ENCODE results near the gene TRAM2.

DNA sequence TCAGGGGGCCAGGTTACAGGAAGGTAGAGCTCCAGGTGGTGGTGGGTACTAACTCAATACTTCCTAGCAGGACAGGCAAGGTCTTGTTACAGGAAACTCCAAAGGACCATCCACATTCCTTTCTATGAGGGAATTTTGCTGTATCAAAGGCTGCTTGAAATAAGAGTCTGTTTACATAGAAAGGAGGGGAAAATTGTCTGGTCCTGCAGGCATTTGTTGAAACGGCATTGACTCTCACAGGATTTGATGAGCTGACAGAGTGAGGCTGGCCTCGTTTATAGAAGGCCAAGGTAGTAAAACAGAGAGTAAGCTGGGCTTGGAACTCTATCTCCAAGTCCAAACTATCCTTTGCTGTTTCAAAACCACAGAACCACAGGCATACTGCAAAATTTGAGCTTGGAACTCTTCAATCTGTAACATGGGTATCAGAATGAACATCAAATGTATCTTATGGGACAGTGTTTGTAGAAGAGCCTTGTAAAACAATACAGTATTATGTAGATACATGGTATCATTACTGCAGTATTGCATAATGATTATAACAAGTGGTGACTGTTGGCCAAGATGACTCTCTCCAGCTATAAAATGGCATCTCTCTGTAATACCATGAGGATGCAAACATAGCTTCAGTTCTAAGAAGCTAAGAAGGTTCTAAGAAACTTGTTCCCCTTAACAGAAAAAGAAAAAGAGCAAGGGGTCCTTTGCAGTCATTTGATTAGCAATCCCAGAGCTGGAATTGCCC is 61.5 kb downstream of the TRAM2 start:
- TF ChIP-seq POLR2AphosphoS5 (IDR thresholded peaks at IDR 0.05; ENCODE audit: low read depth, low read length) (no peak), FOXK2 (IDR thresholded peaks at IDR 0.05) (no peak), ZFP62 (CRISPR knock-in tag; IDR thresholded peaks at IDR 0.05) (no peak), HOMEZ (CRISPR knock-in tag; IDR thresholded peaks at IDR 0.05; ENCODE audit: low read depth) (no peak), EP300 (IDR thresholded peaks at IDR 0.05; ENCODE audit: low read depth in 2 of 2, low read length in 2 of 2) (no peak), EP300 (CRISPR knock-in tag; IDR thresholded peaks at IDR 0.05; ENCODE audit: borderline replicate concordance) (no peak), PTBP1 (IDR thresholded peaks at IDR 0.05; ENCODE audit: low read depth, low read length, poor library complexity, severe bottlenecking) (no peak), CCAR2 (optimal IDR thresholded peaks at IDR 0.05; ENCODE audit: low read depth, low read length) (no peak), XRCC5 (optimal IDR thresholded peaks at IDR 0.05; ENCODE audit: low read length) (no peak)
- TF ChIP-seq, protein P1, sequence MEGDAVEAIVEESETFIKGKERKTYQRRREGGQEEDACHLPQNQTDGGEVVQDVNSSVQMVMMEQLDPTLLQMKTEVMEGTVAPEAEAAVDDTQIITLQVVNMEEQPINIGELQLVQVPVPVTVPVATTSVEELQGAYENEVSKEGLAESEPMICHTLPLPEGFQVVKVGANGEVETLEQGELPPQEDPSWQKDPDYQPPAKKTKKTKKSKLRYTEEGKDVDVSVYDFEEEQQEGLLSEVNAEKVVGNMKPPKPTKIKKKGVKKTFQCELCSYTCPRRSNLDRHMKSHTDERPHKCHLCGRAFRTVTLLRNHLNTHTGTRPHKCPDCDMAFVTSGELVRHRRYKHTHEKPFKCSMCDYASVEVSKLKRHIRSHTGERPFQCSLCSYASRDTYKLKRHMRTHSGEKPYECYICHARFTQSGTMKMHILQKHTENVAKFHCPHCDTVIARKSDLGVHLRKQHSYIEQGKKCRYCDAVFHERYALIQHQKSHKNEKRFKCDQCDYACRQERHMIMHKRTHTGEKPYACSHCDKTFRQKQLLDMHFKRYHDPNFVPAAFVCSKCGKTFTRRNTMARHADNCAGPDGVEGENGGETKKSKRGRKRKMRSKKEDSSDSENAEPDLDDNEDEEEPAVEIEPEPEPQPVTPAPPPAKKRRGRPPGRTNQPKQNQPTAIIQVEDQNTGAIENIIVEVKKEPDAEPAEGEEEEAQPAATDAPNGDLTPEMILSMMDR (CRISPR knock-in tag; IDR thresholded peaks at IDR 0.05), result no peak

Data from HepG2 (cell line).